AG04449 (cell line): ENCODE results near the gene RCL1.

Experiments
- CTCF ChIA-PET: fragments of 350-600 bp; formaldehyde crosslinking; extraction: SDS; loops from one replicate; lab custom pipeline; 2021; ENCODE audit warnings: antibody characterized with exemption; lab: Yijun Ruan, JAX
- POLR2A ChIA-PET: fragments of 400-600, 350-600 bp; formaldehyde crosslinking; extraction: SDS; loops from one replicate; lab custom pipeline; 2020; ENCODE audit warnings: antibody characterized with exemption, inconsistent platforms; lab: Yijun Ruan, JAX
- DNase-seq: peaks from one replicate; pipeline ENCODE4 v3.0.0-alpha.2; 2010; ENCODE audit warnings: low read depth, low spot score
- H3K4me3 ChIP-seq: 2 replicates; pipeline ENCODE4 v1.5.1; 2011; ENCODE audit warnings: low read depth, mild to moderate bottlenecking, control low read depth, low read length
- CTCF ChIP-seq: IDR thresholded peaks from one replicate; pipeline ENCODE4 v1.5.1; 2011; ENCODE audit warnings: mild to moderate bottlenecking, moderate library complexity, low read length, control low read depth, inconsistent platforms; ENCODE audit not compliant: insufficient read depth; ENCODE audit errors: missing control alignments

RCL1 gene

GRCh38 chr9:4902135-4902475, 109.4 kb downstream of the RCL1 start:
- H3K4me3 ChIP-seq, result no peak overlapping the region
- TF ChIP-seq CTCF, result no peak
- no peak for DNase-seq
- POLR2A ChIA-PET, result no interaction called here
- CTCF ChIA-PET, result no interaction called here

DNA sequence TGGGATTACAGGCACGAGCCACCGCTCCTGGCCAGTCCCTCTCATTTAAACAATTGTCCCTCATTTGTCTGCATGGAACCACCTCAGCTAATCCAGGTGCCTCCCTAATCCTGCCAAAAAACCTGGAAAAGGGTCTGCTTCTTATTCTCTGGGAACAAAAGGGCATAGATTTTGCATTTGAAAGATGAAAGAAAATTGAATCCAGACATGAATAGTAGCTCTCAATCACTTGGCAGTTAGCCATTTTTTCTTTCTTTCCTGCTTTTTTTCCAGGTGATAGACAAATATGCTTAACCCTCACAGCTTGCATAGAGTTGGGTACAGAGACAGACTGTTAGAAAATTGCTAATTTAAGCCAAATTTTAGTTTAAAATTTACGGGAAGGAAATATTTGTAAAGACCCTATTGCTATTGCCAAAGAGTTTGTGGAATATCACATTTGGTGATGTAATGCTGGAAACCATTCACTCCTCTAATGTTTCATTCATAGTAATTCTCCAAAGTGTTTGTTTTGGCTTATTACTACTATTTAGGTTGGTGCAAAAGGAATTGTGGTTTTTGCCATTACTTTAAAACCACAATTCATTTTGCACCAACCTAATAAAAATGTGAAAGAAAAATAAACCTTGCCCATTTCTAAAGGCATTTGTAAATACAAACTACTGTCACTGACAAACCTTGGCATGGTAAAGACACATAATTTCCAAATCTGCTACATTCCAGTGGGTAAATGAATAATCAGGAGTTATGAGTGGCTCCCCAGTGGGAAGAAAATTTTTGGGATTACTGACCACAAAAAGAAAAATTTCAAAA, 111.8 kb downstream of the RCL1 start:
- DNase-seq, result peak; percentile 80
- POLR2A ChIA-PET, result no interaction called here
- H3K4me3 ChIP-seq, result no peak overlapping the region
- no peak for TF ChIP-seq CTCF
- CTCF ChIA-PET, result no interaction called here

DNA sequence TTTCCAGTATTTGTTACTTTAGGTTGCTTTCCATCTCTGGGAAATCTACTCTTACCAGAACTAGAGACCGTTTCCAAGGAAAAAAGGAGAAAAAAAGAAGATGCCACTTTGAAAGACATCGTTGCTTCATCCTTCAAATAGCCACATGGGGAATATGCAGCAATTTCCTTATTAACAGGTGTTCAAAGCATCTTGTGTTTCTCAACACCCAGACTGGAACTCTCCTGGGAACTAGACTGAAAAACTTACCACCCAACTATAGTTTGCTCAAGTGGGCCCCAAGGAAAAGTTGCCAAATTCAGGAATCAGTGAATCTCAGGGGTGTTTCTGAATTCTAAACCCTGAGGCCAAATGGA, 112.4 kb downstream of the RCL1 start:
- no peak for TF ChIP-seq CTCF
- no peak overlapping the region for H3K4me3 ChIP-seq
- no peak for DNase-seq
- POLR2A ChIA-PET, result no interaction called here
- CTCF ChIA-PET, result no interaction called here
